Testis (tissue), 2 donors: ENCODE measurements around the gene TMEM244.

Source experiments
- POLR2A ChIP-seq: fragments of 450-650 bp; IDR thresholded peaks from one replicate; pipeline ENCODE4 v1.6.1; 2017; ENCODE audit warnings: antibody characterized with exemption, mild to moderate bottlenecking, moderate library complexity
- TF ChIP-seq, protein P1 (sequence below), 3 experiments: fragments of 450-650 bp in 2 of 3; fragments of 200-600 bp in 1 of 3; sonication (generic) in 1 of 3; IDR thresholded peaks; one replicate each; pipeline ENCODE4 v1.5.1; 2016 to 2019; ENCODE audit warnings: antibody characterized with exemption in 3 of 3, mild to moderate bottlenecking in 2 of 3, moderate library complexity in 1 of 3

DNA sequence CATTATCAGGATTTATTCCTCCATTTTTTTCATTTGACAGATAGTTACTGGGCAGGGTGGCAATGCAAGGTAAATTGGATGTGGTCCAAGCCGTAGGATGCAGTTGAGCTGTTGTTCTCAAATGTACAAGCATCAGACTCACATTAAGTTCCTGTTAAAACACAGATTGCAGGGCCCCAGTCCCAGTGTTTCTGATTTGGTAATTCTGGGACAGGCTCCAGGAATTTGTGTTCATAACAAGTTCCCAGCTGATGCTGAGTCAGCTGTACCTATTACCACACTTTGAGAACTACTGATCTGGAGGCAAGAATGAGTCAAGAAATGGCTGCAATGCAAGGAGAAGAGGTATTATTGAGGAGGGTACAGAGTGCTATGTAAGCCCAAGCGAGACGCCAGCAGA is 11.7 kb downstream of the TMEM244 start:
- TF ChIP-seq, protein P1, sequence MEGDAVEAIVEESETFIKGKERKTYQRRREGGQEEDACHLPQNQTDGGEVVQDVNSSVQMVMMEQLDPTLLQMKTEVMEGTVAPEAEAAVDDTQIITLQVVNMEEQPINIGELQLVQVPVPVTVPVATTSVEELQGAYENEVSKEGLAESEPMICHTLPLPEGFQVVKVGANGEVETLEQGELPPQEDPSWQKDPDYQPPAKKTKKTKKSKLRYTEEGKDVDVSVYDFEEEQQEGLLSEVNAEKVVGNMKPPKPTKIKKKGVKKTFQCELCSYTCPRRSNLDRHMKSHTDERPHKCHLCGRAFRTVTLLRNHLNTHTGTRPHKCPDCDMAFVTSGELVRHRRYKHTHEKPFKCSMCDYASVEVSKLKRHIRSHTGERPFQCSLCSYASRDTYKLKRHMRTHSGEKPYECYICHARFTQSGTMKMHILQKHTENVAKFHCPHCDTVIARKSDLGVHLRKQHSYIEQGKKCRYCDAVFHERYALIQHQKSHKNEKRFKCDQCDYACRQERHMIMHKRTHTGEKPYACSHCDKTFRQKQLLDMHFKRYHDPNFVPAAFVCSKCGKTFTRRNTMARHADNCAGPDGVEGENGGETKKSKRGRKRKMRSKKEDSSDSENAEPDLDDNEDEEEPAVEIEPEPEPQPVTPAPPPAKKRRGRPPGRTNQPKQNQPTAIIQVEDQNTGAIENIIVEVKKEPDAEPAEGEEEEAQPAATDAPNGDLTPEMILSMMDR (IDR thresholded peaks at IDR 0.05): no peak
- no peak for TF ChIP-seq POLR2A
